HEK293 (cell line): ENCODE data around the gene RNU7-1.

Source experiments
- CTCF ChIA-PET: fragments of 350-600 bp; formaldehyde crosslinking; extraction: SDS; loops from one replicate; lab custom pipeline; 2021; ENCODE audit warnings: antibody characterized with exemption; lab: Yijun Ruan, JAX
- POLR2A ChIA-PET: fragments of 300-600 bp; formaldehyde crosslinking; extraction: SDS; loops from one replicate; lab custom pipeline; 2020; ENCODE audit warnings: antibody characterized with exemption, inconsistent platforms; lab: Yijun Ruan, JAX
- H3K27ac ChIP-seq: fragments of 200-500 bp; sonication (Bioruptor generic); 2 replicates; pipeline ENCODE4 v1.5.1; 2014; ENCODE audit warnings: low read depth, low read length, control low read depth, inconsistent platforms; ENCODE audit errors: extremely low read depth
- H3K36me3 ChIP-seq, 2 experiments: fragments of 200-500 bp in 1 of 2; sonication (Bioruptor generic) in 1 of 2; 1 replicate in 1 of 2; 2 replicates in 1 of 2; pipeline ENCODE4 v1.5.1; 2014 to 2017; ENCODE audit warnings: inconsistent platforms in 2 of 2, low read length in 2 of 2; ENCODE audit not compliant: control insufficient read depth in 2 of 2, insufficient read depth in 1 of 2
- H3K4me1 ChIP-seq: fragments of 200-500 bp; sonication (Bioruptor generic); 2 replicates; pipeline ENCODE4 v1.5.1; 2014; ENCODE audit warnings: mild to moderate bottlenecking, low read length, inconsistent platforms; ENCODE audit not compliant: control insufficient read depth, insufficient read depth
- H3K4me3 ChIP-seq: 2 replicates; pipeline ENCODE4 v1.5.1; 2011; ENCODE audit warnings: low read depth, mild to moderate bottlenecking, control low read depth, low read length, moderate library complexity
- H3K9me3 ChIP-seq: fragments of 200-500 bp; sonication (Bioruptor generic); 2 replicates; pipeline ENCODE4 v1.5.1; 2014; ENCODE audit warnings: low read depth, low read length, inconsistent platforms; ENCODE audit not compliant: control insufficient read depth, insufficient read depth
- BCL11B ChIP-seq: fragments of 450-650 bp; formaldehyde crosslinking; IDR thresholded peaks from 2 replicates; pipeline ENCODE4 v1.5.1; 2016; ENCODE audit warnings: low read depth, missing biosample characterization, missing genetic modification characterization
- CTCF ChIP-seq: fragments of 450-650 bp; formaldehyde crosslinking; IDR thresholded peaks from 2 replicates; pipeline ENCODE4 v1.5.1; 2016; ENCODE audit warnings: missing biosample characterization, missing genetic modification characterization
- HOXC10 ChIP-seq: sonication (generic); formaldehyde crosslinking; IDR thresholded peaks from 2 replicates; pipeline ENCODE4 v1.8.1; 2023; ENCODE audit warnings: mild to moderate bottlenecking, missing genetic modification reagents
- KLF16 ChIP-seq: fragments of 450-650 bp; formaldehyde crosslinking; IDR thresholded peaks from 2 replicates; pipeline ENCODE4 v1.5.1; 2017; ENCODE audit warnings: missing biosample characterization, missing genetic modification characterization
- MYNN ChIP-seq: fragments of 450-650 bp; formaldehyde crosslinking; IDR thresholded peaks from 2 replicates; pipeline ENCODE4 v1.5.1; 2016; ENCODE audit warnings: missing biosample characterization, missing genetic modification characterization, borderline replicate concordance
- MZF1 ChIP-seq: fragments of 450-650 bp; formaldehyde crosslinking; IDR thresholded peaks from 2 replicates; pipeline ENCODE4 v1.5.1; 2017; ENCODE audit warnings: missing biosample characterization, missing genetic modification characterization, borderline replicate concordance
- PRDM1 ChIP-seq: fragments of 450-650 bp; formaldehyde crosslinking; IDR thresholded peaks from 2 replicates; pipeline ENCODE4; 2016; ENCODE audit warnings: missing biosample characterization, missing genetic modification characterization
- SALL2 ChIP-seq: fragments of 450-650 bp; formaldehyde crosslinking; IDR thresholded peaks from 2 replicates; pipeline ENCODE4 v1.5.0; 2017; ENCODE audit warnings: missing biosample characterization, mild to moderate bottlenecking, missing genetic modification characterization, borderline replicate concordance
- SCRT1 ChIP-seq: fragments of 450-650 bp; formaldehyde crosslinking; IDR thresholded peaks from 2 replicates; pipeline ENCODE4 v1.5.1; 2016; ENCODE audit warnings: missing biosample characterization, missing genetic modification characterization, borderline replicate concordance
- SP7 ChIP-seq: fragments of 450-650 bp; formaldehyde crosslinking; IDR thresholded peaks from 2 replicates; pipeline ENCODE4 v1.5.1; 2016; ENCODE audit warnings: missing biosample characterization, missing genetic modification characterization
- ZEB2 ChIP-seq: fragments of 450-650 bp; formaldehyde crosslinking; IDR thresholded peaks from 2 replicates; pipeline ENCODE4 v1.5.1; 2016; ENCODE audit warnings: missing biosample characterization, missing genetic modification characterization
- ZFP37 ChIP-seq: fragments of 450-650 bp; formaldehyde crosslinking; IDR thresholded peaks from 2 replicates; pipeline ENCODE4 v1.5.1; 2016; ENCODE audit warnings: missing biosample characterization, missing genetic modification characterization
- ZNF112 ChIP-seq: fragments of 450-650 bp; formaldehyde crosslinking; IDR thresholded peaks from 2 replicates; pipeline ENCODE4 v1.5.0; 2017; ENCODE audit warnings: missing biosample characterization, missing genetic modification characterization
- ZNF121 ChIP-seq: fragments of 450-650 bp; formaldehyde crosslinking; IDR thresholded peaks from 2 replicates; pipeline ENCODE4 v1.5.1; 2016; ENCODE audit warnings: missing biosample characterization, missing genetic modification characterization
- ZNF155 ChIP-seq: fragments of 450-650 bp; formaldehyde crosslinking; IDR thresholded peaks from 2 replicates; pipeline ENCODE4 v1.5.1; 2016; ENCODE audit warnings: missing biosample characterization, missing genetic modification characterization
- ZNF362 ChIP-seq: fragments of 450-650 bp; formaldehyde crosslinking; IDR thresholded peaks from 2 replicates; pipeline ENCODE4 v1.5.1; 2016; ENCODE audit warnings: missing biosample characterization, missing genetic modification characterization
- ZNF394 ChIP-seq: fragments of 450-650 bp; formaldehyde crosslinking; IDR thresholded peaks from 2 replicates; pipeline ENCODE4 v1.5.1; 2016; ENCODE audit warnings: missing biosample characterization, missing genetic modification characterization, mild to moderate bottlenecking, moderate library complexity, borderline replicate concordance
- ZNF747 ChIP-seq: fragments of 450-650 bp; formaldehyde crosslinking; IDR thresholded peaks from 2 replicates; pipeline ENCODE4 v1.5.1; 2016; ENCODE audit warnings: missing biosample characterization, missing genetic modification characterization
- ZNF76 ChIP-seq: fragments of 450-650 bp; formaldehyde crosslinking; IDR thresholded peaks from 2 replicates; pipeline ENCODE4; 2016; ENCODE audit warnings: low read depth, missing biosample characterization, missing genetic modification characterization, borderline replicate concordance
- ZNF791 ChIP-seq: fragments of 450-650 bp; formaldehyde crosslinking; IDR thresholded peaks from 2 replicates; pipeline ENCODE4 v1.5.1; 2016; ENCODE audit warnings: missing biosample characterization, missing genetic modification characterization
- TF ChIP-seq, protein P1 (sequence below): fragments of 450-650 bp; formaldehyde crosslinking; IDR thresholded peaks from 2 replicates; pipeline ENCODE4 v1.5.1; 2017; ENCODE audit warnings: missing biosample characterization, missing genetic modification characterization
- TF ChIP-seq, protein P2 (sequence below): fragments of 450-650 bp; formaldehyde crosslinking; IDR thresholded peaks from 2 replicates; pipeline ENCODE4 v1.5.1; 2016; ENCODE audit warnings: missing biosample characterization, missing genetic modification characterization

The RNU7-1 gene

GRCh38 chr12:6909421-6910145, 34.0 kb upstream of the RNU7-1 start:
- no peak overlapping the region for H3K27ac ChIP-seq
- H3K36me3 ChIP-seq = no peaks in the 10 kb centered on the region
- peaks cover 2% of the 10 kb centered on the region; the same call in 1 of the 2 replicates for H3K4me1 ChIP-seq
- no peak overlapping the region for H3K4me3 ChIP-seq
- TF ChIP-seq MYNN (tag by site-specific recombination) (no peak), PRDM1 (peak; percentile 76)
- ChIA-PET CTCF (interaction anchor here (0.7 to 3.2 kb wide), 4 partner anchors 15 to 156 kb away, joined by 3 to 11 read pairs (median 6); partner anchors contain the start of gene MLF2), POLR2A (interaction anchor here (1.2 kb wide), 1 partner anchor 37 kb away, joined by 5 read pairs; no protein-coding TSS in a partner anchor)
- H3K9me3 ChIP-seq = no peaks in the 10 kb centered on the region

GRCh38 chr12:6912164-6912935, 31.3 kb upstream of the RNU7-1 start:
- H3K36me3 ChIP-seq = peaks cover 4 to 16% of the 10 kb centered on the region in 2 experiments; a peak in 2 of 3 replicates
- H3K9me3 ChIP-seq = no peaks in the 10 kb centered on the region
- CTCF ChIA-PET = interaction anchor here (1.0 to 3.1 kb wide), 5 partner anchors 11 to 201 kb away, joined by 3 to 17 read pairs (median 5); no protein-coding TSS in a partner anchor
- H3K4me3 ChIP-seq = no peak overlapping the region
- no peak overlapping the region for H3K27ac ChIP-seq
- TF ChIP-seq HOXC10 (no peak), CTCF (tag by site-specific recombination) (no peak), ZNF112 (tag by site-specific recombination) (no peak), SALL2 (tag by site-specific recombination) (no peak), SCRT1 (tag by site-specific recombination) (no peak), ZNF362 (no peak), ZNF155 (tag by site-specific recombination) (no peak), ZNF121 (tag by site-specific recombination) (peak; percentile 73)
- H3K4me1 ChIP-seq = peaks cover 7% of the 10 kb centered on the region
- POLR2A ChIA-PET = interaction anchor here (1.1 to 1.3 kb wide), 3 partner anchors 7 to 40 kb away, joined by 3 to 4 read pairs (median 3); partner anchors contain the start of genes LRRC23 and SPSB2

GRCh38 chr12:6914246-6914946, 29.2 kb upstream of the RNU7-1 start, which contains the start of gene ENO2:
TSS of gene ENO2 (plus strand) at chr12:6914580. CDS start at chr12:6915833, 1,253 bp downstream.
- ChIA-PET CTCF (interaction anchor here (0.7 kb wide), 1 partner anchor 9 kb away, joined by 3 read pairs; no protein-coding TSS in a partner anchor), POLR2A (interaction anchor here (0.6 to 1.7 kb wide), 9 partner anchors 8 to 284 kb away, joined by 3 to 8 read pairs (median 4); partner anchors contain the start of genes C12orf57, RNU7-1 and SPSB2)
- peak within 1 kb of the TSS; percentile 60 for H3K4me3 ChIP-seq
- H3K36me3 ChIP-seq = peaks cover 7 to 31% of the 10 kb centered on the region in 2 experiments; a peak in 2 of 3 replicates
- H3K27ac ChIP-seq = peak within 1 kb of the TSS; percentile 51; the same call in 1 of the 2 replicates
- no peaks in the 10 kb centered on the region for H3K9me3 ChIP-seq
- peaks cover 7% of the 10 kb centered on the region for H3K4me1 ChIP-seq
- TF ChIP-seq ZNF747 (tag by site-specific recombination) (no peak), ZFP37 (tag by site-specific recombination) (0 out of 2 replicates have a peak, but pooled peaks have one; percentile 48), KLF16 (tag by site-specific recombination) (peak; percentile 66), ZEB2 (peak; percentile 70; the same call in 1 of the 2 replicates), ZNF394 (tag by site-specific recombination) (peak; percentile 40; the same call in 1 of the 2 replicates), MZF1 (no peak), BCL11B (tag by site-specific recombination) (0 out of 2 replicates have a peak, but pooled peaks have one; percentile 44), ZNF76 (tag by site-specific recombination) (peak; percentile 44; the same call in 1 of the 2 replicates), SP7 (tag by site-specific recombination) (0 out of 2 replicates have a peak, but pooled peaks have one; percentile 46), ZNF791 (tag by site-specific recombination) (no peak)
- TF ChIP-seq, protein P1, sequence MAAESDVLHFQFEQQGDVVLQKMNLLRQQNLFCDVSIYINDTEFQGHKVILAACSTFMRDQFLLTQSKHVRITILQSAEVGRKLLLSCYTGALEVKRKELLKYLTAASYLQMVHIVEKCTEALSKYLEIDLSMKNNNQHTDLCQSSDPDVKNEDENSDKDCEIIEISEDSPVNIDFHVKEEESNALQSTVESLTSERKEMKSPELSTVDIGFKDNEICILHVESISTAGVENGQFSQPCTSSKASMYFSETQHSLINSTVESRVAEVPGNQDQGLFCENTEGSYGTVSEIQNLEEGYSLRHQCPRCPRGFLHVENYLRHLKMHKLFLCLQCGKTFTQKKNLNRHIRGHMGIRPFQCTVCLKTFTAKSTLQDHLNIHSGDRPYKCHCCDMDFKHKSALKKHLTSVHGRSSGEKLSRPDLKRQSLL (tag by site-specific recombination) = 0 out of 2 replicates have a peak, but pooled peaks have one; percentile 7
- TF ChIP-seq, protein P2, sequence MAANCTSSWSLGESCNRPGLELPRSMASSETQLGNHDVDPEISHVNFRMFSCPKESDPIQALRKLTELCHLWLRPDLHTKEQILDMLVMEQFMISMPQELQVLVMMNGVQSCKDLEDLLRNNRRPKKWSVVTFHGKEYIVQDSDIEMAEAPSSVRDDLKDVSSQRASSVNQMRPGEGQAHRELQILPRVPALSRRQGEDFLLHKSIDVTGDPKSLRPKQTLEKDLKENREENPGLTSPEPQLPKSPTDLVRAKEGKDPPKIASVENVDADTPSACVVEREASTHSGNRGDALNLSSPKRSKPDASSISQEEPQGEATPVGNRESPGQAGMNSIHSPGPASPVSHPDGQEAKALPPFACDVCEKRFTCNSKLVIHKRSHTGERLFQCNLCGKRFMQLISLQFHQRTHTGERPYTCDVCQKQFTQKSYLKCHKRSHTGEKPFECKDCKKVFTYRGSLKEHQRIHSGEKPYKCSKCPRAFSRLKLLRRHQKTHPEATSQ = peak; percentile 53; the same call in 1 of the 2 replicates
